Measurements from ENCODE around the gene COL4A1.

COL4A1 gene

DNA sequence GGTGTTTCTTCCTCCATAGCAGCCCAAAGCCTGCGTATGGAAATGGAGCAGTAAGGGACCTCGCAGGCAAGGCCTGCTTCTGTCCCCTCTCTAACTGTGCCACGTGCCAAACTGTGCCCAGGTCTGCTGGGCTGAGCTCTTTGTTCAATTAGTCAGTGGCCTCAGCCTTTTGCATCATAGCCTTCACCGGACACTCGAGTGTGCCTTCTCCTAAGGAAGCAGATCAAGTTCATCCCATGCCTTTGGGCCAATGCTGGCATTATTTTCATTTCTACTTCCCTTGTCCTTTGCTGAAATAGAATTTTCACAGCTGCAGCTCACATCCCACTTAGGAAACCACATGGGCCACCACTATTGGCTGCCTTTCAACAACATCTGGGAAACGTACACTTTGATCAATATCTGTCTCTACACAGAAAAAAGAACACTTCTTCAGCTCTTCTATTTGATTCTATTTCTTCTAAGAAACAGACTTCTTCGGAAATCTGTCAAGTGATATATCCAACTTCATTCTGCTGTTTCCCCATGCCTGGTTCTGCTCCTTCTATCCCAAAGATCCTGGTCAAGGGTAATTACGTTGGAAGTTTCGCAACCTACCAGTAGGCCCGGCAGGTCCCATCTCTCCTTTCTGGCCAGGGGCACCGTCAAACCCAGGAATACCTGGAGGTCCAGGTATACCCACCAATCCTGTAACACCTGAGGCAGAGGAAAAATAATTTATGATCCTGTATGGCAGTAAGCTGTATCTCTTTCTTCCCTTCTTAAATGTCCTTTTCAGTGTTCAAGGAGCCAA, 143.9 kb downstream of the COL4A1 start:
- DNase-seq (ENCODE audit: low spot score): no peak

DNA sequence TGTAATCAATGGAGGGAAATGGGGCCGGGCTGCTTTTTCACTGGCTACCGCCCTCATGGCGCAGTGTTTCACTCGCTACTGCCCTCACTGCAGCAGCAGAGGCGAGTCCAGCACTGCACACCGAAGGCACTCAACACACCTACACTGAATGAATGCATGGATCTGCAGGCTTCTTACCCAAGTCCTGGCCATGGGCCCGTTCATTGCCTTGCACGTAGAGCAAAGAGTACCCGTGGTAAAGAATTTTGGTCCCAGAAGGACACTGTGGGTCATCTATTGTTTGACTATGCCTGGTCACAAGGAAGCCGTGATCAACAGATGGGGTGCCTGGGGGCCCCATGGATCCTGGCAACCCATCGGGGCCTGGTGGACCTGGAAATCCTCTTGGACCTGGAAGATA, 144.9 kb downstream of the COL4A1 start:
- DNase-seq (ENCODE audit: low spot score): no peak

DNA sequence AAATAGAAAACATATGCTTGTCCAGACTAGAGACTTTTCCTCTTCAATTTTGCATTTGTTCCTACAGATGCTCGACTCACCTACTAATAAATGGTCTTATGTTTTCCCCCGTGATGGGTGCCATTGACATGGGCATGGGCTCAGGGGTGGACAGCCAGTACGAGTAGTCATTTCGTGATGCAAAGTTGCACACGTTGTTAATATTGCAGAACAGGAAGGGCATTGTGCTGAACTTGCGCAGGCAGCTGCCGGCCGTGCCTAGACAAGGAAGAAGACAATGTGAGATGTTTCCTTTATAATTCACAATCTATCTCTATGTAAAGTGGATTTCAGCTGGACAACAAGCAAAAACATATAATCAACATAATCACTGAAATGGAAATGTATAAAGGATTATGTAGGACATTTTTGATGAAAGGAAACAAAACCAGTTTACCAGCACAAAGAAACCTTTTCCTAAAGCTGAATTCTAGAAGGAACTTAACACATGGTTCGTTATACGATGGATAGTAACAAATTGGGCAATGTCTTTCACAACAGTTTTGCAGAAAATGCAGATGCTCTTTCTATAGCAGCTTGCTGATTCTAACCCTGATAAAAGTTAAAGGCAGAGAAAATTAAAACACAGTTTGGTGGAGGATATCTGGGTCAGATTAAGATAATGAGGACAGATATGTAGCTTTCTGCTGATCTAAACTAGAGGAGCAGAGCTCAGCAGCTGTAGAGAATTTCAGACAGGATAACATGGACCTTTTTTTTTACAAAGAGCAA, 145.7 kb downstream of the COL4A1 start:
- no peak for DNase-seq (ENCODE audit: low spot score)

DNA sequence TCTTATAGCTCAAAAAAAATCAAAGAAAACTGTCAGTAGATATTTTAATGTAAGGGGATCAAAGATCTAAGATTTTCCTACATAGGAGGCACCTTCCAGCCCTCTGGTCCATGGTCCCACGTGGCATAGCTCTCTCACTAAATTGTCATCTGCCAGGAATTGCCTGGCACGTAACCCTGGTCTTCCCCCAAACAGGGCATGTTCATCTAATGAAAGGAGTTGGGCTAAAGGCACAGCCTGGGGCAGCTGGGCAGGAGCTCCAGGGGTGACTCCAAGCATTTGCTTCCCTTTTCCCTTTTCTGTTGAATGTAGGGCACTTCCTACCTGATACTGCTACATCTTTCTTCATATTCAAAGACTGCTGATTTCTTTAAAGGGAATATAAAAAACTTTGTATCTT, 148.7 kb downstream of the COL4A1 start:
- no peak for DNase-seq (ENCODE audit: low spot score)

DNA sequence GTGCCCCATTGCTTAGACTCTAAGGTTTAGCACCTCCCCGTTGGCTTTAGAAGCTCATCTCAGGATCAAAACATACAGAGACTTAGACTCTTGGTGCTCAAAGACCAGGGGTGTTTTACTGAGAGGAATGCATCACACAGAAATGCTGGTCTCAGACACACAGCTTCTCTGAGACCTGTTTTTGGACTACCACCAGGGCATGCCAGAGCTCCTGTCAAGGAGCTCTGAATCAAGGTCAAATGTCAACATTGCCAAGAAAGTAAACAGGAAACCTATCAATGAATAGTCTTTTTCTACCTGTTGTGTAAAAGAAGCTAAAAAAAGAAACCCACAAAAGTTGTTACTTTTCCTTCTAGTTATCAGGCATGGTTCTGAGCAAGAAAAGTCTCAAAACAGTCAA, 149.2 kb downstream of the COL4A1 start:
- DNase-seq (ENCODE audit: low spot score): no peak

DNA sequence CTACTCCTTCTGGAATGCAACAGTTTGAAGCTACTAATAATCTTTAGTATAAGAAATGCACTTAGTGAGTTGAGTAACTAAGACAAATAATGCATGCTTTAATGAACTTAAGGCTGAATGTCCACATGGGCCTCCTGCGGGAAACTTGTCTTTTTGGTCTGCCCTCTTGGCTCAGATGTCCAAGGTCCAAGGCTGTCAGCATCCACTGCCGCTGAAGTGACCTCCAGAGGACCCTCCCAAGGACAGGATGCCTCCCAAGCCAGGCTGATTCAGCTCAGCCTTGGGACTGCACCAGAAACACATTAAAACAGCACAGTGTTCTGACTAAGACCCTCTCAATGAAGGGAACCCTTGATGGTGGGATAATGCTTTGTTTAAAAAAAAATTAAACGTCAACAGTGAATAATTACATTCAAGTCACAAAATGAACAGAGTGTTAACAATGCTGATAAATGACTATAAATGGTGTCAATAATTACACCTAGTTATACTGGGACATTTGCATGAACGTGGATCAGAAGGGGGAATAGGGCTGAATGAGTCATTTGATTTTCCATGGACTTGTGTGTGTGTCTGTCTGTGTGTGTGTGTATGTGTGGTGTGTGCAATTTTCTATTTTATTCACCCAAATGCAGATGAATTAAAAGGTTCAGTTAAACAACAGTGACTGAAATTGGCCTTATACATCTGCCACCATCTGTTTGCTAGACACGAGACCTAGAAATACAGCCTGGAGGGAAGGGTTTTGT, 150.5 kb downstream of the COL4A1 start:
- no peak for DNase-seq (ENCODE audit: low spot score)

DNA sequence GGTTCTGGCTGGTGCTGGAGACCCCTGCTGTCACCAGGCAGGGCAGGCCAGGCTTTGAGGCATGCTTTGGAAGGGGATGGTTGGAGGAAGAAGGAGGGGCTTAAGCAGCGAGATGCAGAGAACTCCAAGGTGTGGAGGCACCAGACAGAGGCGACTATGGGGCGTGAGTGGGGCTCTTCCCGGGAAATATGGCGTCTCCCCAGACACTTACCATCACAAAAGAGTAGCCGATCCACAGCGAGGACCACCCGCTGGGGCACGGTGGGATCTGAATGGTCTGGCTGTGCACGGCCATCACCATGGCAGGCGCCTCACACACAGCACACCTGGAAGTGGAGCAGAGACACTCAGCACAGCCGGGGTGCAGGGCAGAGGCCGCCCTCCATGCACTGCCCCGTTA, 151.9 kb downstream of the COL4A1 start:
- no peak for DNase-seq (ENCODE audit: low spot score)

DNA sequence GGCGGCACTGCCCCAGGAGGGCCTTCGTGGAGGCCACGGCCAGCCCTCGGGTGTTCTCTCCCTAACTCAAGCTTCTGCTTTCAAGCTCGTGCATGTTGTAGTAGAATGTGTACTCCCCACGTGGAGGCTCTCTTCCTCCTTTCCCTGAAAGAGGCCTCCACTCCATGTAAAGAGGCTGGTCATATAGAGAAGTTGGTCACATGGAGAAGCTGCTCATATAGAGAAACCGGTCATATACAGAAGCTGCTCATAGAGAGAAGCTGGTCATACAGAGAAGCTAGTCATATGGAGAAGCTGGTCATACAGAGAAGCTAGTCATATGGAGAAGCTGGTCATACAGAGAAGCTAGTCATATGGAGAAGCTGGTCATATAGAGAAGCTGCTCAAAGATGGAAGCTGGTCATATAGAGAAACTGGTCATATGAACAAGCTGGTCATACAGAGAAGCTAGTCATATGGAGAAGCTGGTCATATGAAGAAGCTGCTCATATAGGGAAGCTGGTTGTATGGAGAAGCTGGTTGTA, 152.5 kb downstream of the COL4A1 start:
- DNase-seq (ENCODE audit: low spot score): no peak

DNA sequence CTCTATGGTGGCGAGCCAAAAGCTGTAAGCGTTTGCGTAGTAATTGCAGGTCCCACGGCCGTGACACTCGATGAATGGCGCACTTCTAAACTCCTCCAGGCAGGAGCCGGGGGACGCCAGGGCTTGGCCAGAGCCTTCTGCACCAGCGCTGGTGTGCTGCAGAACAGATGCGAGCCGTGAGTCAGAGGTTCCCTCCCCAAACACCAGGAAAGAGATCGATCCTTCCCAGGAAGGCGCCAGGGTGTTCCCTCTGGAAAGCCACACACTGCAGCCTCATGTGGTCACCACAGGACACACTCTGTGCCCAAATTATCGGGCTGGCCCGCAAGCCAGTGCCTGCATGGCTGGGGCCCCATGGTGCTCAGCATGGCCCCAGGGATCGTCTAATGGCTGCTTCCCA, 154.6 kb downstream of the COL4A1 start:
- no peak for DNase-seq (ENCODE audit: low spot score)

DNA sequence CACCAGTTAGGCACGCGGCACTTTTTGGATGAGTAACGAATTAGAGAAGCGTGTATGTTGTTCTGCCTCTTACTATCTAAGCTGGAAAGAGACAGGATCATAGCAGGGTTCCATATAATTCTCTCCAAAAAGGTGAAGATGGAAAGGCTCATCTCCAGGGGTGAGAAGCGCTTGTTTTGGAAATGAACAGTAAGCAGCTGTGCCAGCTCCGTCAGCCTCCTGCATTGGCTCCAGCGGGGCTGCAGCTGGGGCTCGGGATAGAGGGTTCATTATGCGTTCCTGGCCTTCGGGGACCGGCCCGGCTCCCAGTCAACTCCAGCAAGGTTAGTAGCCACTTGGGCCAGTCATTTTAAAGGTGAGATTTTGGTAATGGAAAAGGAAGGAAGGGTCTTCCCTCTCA, 155.5 kb downstream of the COL4A1 start:
- no peak for DNase-seq (ENCODE audit: low spot score)

DNA sequence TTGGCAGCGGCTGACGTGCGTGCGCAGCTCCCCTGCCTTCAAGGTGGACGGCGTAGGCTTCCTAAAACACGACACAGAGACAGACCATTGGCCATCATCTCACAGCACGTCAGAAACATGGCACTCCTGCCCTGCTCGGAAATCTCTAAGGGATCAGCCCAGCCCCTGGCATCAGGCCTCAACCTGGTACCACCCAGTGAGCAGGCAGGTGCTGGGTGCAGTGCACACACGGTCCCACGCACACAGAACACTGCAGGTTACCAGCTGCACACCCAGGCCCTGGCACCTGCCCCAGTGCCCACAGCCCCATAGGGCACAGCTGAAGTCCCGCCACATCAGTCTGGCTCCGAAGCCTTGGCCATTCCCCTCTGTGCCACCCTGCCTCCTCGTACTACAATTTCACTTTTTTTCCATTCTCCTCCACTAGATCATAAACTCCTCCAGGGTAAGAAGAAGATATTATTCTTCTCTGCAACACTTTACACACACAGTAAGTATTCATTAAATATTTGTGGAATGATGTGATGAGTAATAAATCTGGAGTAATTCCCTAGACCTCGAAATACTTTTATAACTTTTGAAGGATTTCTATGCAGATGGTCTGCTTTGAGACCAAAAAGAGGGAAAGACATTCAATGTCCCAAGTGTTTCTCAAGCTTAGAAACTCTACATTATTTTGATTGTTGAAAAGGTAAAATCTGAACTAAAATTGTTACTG, 156.4 kb downstream of the COL4A1 start:
- no peak for DNase-seq (ENCODE audit: low spot score)

DNA sequence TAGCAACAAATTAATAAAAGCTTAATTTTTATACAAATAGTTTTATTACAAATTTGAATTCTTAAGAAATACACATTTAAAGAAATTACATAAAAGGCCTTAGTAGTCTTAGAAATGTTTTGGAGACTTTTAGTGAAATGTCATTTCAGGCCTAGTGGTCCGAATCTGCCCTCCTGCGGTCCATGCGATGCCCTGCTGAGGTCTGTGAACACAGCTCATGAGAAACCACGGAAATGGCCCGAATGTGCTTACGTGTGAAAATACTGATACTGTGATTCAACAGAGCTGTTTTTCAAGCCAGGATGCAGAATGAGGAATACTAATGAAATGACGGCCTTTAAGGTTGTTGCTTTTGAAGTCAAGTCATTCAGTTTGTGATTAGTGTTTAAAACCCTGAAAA, 157.9 kb downstream of the COL4A1 start:
- no peak for DNase-seq (ENCODE audit: low spot score)

DNA sequence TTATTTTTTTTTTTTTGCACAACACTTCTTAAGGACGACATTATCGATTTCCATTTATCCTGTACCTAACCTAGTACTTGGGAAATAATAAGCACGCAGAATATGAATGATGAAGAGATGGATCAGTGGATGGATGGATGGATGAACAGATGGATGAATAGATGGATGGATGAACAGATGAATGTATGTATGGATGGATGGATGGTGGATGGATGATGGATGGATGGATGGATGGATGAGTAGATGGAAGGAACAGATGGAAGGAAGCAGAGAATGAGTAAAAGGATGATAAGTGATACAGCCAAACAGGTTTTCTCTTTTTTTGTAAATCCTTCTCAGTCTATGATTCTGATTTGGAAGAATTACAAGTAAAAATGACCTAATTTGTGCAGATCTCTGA, 166.9 kb downstream of the COL4A1 start:
- no peak for DNase-seq (ENCODE audit: low spot score)

DNA sequence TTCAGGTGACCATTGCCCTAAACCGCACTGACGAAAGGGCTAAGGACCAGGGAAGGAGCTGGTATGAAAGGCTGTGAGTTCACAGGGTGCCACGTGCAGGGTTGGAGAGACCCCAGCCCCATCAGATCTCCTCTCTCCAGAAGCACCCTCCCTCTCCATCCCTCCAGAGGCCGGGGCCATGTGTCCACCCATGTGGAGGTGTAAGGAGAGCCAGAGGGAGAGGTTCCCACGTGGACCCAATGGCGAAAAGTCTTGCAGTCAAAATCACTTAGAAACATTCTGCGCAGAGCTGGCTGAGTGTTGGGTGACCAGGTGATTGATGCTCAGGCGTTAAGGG, 168.3 kb downstream of the COL4A1 start:
- no peak for DNase-seq (ENCODE audit: low spot score)

DNA sequence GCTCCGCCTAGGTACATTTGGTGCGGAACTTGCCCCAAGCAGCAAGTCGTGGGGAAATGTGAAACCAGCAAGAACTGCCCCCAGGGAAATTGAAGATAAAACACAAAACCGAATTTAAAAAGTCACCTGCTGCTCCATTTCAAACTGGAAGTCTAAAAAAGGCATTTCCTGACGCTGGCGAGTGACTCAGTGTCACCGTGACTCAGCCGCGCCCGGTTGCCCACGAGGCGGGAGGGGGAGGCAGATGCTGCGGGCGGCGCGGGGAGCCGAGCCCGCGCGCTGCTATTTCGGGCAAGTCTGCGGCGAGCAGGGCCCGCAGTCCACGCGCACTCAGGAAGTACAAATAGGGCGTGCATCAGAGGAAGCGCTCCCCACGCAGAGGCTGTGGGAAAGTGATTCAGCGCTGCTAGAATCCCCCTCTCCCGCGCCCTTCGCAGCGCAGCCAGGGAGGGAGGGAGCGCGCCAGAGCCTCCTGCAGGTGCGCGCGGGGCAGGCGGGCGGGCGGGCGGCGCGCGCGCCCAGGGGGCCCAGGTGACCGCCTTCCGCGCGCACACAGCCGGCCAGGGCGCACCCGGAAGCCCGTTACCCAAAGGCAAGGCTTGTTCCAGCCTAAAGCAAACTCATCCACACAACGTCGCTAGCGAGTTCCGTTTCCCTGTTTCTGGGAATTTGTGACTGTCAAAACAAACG, 168.8 kb downstream of the COL4A1 start:
- peak; percentile 81 for DNase-seq (ENCODE audit: low spot score)

DNA sequence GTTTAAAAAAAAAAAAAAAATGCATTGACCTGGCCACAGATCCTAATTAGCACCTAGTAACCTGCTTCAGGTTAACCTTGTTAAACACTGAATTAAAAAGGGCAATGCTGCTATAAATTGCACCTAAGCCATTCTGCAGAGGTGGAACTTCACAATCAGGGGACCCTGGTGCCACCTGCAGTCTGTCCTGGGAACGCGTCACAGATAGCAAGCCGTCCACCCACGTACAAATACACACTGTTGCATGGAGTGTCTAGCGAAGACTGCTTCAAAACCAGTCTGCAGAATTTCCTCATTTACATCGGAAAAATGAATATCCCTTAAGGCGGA, 169.3 kb downstream of the COL4A1 start:
- no peak for DNase-seq (ENCODE audit: low spot score)

DNA sequence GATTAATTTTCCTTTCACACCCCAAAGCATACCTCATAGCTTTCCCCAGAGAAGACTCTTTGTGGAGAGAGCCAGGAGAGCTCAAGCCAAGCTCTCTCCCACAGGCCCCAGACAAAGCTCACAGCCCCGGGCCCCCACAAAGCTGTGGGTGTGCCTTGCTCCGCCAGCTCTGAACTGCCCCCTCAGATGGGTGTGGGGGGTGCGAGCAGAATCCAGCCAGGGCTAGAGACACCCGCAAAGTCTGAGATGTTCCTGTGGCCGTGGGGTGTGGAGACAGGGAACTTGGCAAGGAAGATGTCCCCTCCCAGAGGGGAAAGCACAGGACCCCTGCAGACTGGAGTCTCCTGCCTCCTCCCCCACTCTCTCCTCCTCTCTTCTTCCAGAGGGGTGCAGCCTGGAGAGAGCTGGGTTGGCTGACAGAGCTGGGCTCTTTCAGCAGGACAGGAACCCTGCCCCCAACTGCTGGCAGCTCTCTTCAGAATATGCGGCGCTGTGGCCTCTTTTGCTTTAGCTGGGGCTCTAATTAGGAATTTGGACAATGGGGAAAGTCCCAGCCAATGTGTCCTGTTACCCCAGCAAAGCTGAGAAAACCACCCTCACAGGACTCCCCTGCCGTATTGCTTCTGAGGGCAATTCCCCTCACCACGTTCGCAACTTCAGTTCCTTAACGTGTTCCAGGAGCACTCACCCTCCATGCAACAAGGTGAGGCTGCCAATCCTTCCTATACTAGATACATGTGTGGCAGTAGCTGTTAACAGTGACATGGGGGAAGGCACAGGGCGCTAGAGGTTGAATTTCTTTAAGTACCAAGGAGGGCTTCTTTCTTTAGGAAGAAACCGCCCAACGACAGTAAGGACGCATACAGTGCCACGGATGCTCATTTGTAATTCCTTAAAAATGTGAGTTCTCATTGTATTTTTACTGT, 170.0 kb downstream of the COL4A1 start:
- no peak for DNase-seq (ENCODE audit: low spot score)

DNA sequence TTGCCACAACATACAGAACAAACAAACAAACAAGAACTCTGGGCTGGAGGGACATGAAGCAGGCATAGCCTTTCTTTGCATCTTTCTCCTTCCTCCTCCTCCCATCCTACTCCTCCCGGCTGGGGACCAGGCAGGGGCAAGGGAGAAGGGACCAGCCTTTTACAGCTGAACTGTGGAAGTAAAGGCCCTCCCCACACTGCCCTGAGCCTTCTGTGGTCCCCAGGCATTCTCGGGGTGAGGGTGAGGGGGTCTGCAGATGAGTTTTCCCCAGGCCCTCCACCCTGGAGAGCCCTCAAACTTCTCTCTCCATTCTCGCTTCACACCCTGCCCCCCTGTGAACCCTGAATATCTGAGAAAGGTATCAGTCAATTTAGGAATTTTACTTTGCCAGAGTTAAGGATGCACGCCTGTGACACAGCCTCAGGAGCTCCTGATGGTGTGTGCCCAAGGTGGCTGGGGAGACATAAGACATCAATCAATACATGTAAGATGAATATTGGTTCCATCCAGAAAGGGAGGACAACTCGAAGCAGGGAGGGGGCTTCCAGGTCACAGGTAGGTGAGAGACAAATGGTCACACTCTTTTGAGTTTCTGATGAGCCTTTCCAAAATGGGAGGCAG, 170.9 kb downstream of the COL4A1 start:
- no peak for DNase-seq (ENCODE audit: low spot score)

DNA sequence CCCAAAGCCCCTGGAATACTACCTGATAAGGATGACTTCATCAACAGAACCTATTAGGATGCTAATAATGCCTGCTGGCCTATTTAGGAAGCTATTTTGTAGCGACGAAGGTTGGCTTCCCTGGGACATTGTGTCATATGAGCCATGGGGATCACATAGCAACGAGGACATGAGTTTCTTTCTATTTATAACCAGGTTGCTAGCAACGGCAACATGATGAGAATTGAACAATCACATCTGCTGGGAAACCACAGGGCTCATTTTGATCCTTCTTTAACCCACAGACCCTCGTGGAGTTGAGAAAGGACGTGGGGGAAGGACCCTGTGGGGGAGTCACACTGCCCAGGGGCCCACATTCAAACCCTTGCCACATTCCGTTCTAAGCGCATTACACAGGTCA, 172.2 kb downstream of the COL4A1 start:
- DNase-seq (ENCODE audit: low spot score): no peak
